ENCODE measurements around the gene SAXO1. TPM values are rescaled to one million over a fixed set of nuclear protein-coding genes. Genes with fewer than 3 reads are reported as not detected.

The SAXO1 gene
- total RNA-seq, 1 experiment from 2014 or later, result not detected

DNA sequence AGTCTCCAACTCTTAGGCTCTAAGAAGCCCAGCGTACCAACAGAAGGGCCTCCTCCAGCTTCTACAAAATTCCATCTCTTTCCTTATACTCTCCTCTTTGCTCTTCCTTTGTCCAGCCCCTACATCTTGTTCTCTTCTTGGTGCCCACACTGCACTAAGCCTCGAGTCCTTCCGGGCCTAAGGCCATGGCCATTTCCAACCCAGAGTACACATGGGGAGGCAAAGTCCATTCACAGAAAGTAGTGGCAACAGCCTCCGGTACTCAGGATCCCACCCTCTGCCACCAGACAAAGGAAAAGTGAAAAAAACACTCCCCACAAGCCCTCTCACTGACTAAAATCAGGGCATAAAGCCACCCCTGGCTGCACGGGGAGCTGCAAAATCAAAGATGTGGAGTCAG is 60.3 kb downstream of the SAXO1 start:
- intact Hi-C loops (cut with micrococcal nuclease; ENCODE audit: unreplicated experiment), result no loop called here
- H3K27me3 ChIP-seq (ENCODE audit: control insufficient read depth, insufficient read depth, low read length), result no peaks in the 10 kb centered on the region
- no TSS peak for BruUV-seq (replicated peaks)

GRCh38 chr9:18971909-18972308 is 61.1 kb downstream of the SAXO1 start:
- Histone ChIP-seq H3K9me3 (ENCODE audit: control insufficient read depth, insufficient read depth, low read depth, low read length) (no peaks in the 10 kb centered on the region), H3K36me3 (ENCODE audit: control insufficient read depth, insufficient read depth, low read length) (no peaks in the 10 kb centered on the region), H3K4me1 (ENCODE audit: control insufficient read depth, insufficient read depth, low read length) (no peaks in the 10 kb centered on the region), H3K4me3 (ENCODE audit: low read depth in 2 of 2, low read length in 2 of 2) (no peak overlapping the region), H3K27me3 (ENCODE audit: control insufficient read depth, insufficient read depth, low read length) (no peaks in the 10 kb centered on the region), H3K27ac (ENCODE audit: low read length) (no peak overlapping the region)
- intact Hi-C loops (cut with micrococcal nuclease; ENCODE audit: unreplicated experiment) (no loop called here), in situ Hi-C loops (cut with HindIII; ENCODE audit: low pct_unique_long_range_greater_than_20kb, low sequenced_read_pairs) (no loop called here)
- POLR2A ChIA-PET, result no interaction called here
- no peak for DNase-seq (ENCODE audit: low read depth, low spot score)
- BruUV-seq (replicated peaks), result no TSS peak
- CTCF ChIA-PET, result no interaction called here
- no peak for TF ChIP-seq TCF7L2 (IDR thresholded peaks at IDR 0.05; ENCODE audit: low read depth, low read length)
- no peak for TF ChIP-seq REST (IDR thresholded peaks at IDR 0.05; ENCODE audit: insufficient read depth in 1 of 2, low read depth in 2 of 2, low read length in 1 of 2)
- TF ChIP-seq SIN3A (IDR thresholded peaks at IDR 0.05; ENCODE audit: borderline replicate concordance, insufficient read depth, low read depth, low read length), result no peak
- TF ChIP-seq, protein P1, sequence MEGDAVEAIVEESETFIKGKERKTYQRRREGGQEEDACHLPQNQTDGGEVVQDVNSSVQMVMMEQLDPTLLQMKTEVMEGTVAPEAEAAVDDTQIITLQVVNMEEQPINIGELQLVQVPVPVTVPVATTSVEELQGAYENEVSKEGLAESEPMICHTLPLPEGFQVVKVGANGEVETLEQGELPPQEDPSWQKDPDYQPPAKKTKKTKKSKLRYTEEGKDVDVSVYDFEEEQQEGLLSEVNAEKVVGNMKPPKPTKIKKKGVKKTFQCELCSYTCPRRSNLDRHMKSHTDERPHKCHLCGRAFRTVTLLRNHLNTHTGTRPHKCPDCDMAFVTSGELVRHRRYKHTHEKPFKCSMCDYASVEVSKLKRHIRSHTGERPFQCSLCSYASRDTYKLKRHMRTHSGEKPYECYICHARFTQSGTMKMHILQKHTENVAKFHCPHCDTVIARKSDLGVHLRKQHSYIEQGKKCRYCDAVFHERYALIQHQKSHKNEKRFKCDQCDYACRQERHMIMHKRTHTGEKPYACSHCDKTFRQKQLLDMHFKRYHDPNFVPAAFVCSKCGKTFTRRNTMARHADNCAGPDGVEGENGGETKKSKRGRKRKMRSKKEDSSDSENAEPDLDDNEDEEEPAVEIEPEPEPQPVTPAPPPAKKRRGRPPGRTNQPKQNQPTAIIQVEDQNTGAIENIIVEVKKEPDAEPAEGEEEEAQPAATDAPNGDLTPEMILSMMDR (IDR thresholded peaks at IDR 0.05), result no peak
- TF ChIP-seq POLR2AphosphoS5 (IDR thresholded peaks at IDR 0.05; ENCODE audit: low read depth, low read length), result no peak
- no peak for ATAC-seq

More for the DNA sequence above, 60.3 kb downstream of the SAXO1 start:
- POLR2A ChIA-PET, result no interaction called here
- TF ChIP-seq REST (IDR thresholded peaks at IDR 0.05; ENCODE audit: insufficient read depth in 1 of 2, low read depth in 2 of 2, low read length in 1 of 2) (no peak), SIN3A (IDR thresholded peaks at IDR 0.05; ENCODE audit: borderline replicate concordance, insufficient read depth, low read depth, low read length) (no peak), TCF7L2 (IDR thresholded peaks at IDR 0.05; ENCODE audit: low read depth, low read length) (no peak), POLR2AphosphoS5 (IDR thresholded peaks at IDR 0.05; ENCODE audit: low read depth, low read length) (no peak)
- TF ChIP-seq, protein P1 (IDR thresholded peaks at IDR 0.05), result no peak
- Histone ChIP-seq H3K27ac (ENCODE audit: low read length) (no peak overlapping the region), H3K4me3 (ENCODE audit: low read depth in 2 of 2, low read length in 2 of 2) (no peak overlapping the region), H3K9me3 (ENCODE audit: control insufficient read depth, insufficient read depth, low read depth, low read length) (no peaks in the 10 kb centered on the region), H3K4me1 (ENCODE audit: control insufficient read depth, insufficient read depth, low read length) (no peaks in the 10 kb centered on the region), H3K36me3 (ENCODE audit: control insufficient read depth, insufficient read depth, low read length) (no peaks in the 10 kb centered on the region)
- ATAC-seq (no peak), DNase-seq (ENCODE audit: low read depth, low spot score) (no peak)
- in situ Hi-C loops (cut with HindIII; ENCODE audit: low pct_unique_long_range_greater_than_20kb, low sequenced_read_pairs), result no loop called here
- CTCF ChIA-PET, result no interaction called here
